HepG2 (cell line): ENCODE data around the gene LGR6. TPM values are rescaled to one million over a fixed set of nuclear protein-coding genes. Genes with fewer than 3 reads are reported as not detected.
A peak's percentile ranks its signal among the peaks of the same experiment; 100 is the strongest.

ENCODE experiments used
- AGO2 ChIP-seq: fragments of 200-400 bp; formaldehyde crosslinking; optimal IDR thresholded peaks from 2 replicates; pipeline ENCODE3; 2017; ENCODE audit warnings: mild to moderate bottlenecking, low read depth, low read length, moderate library complexity
- ARHGAP35 ChIP-seq: sonication (generic); formaldehyde crosslinking; IDR thresholded peaks from 2 replicates; pipeline ENCODE4 v1.9.0; 2022; ENCODE audit warnings: mild to moderate bottlenecking, inconsistent platforms, moderate library complexity, missing genetic modification reagents, borderline replicate concordance
- CENPT ChIP-seq: sonication (generic); formaldehyde crosslinking; IDR thresholded peaks from 2 replicates; pipeline ENCODE4 v1.8.0; 2022; ENCODE audit warnings: low read depth, mild to moderate bottlenecking, moderate library complexity, missing genetic modification reagents
- FOXJ3 ChIP-seq: sonication (generic); formaldehyde crosslinking; IDR thresholded peaks from 2 replicates; pipeline ENCODE4 v1.4.0; 2020; ENCODE audit warnings: missing genetic modification reagents, mild to moderate bottlenecking, borderline replicate concordance
- FOXO1 ChIP-seq: sonication (generic); formaldehyde crosslinking; IDR thresholded peaks from 2 replicates; pipeline ENCODE4 v1.4.0; 2020; ENCODE audit warnings: missing genetic modification reagents
- HBP1 ChIP-seq: IDR thresholded peaks from 2 replicates; pipeline ENCODE4 v1.6.1; 2016; ENCODE audit warnings: low read depth, control low read depth
- JARID2 ChIP-seq: sonication (generic); formaldehyde crosslinking; IDR thresholded peaks from 2 replicates; pipeline ENCODE4 v1.8.1; 2023; ENCODE audit warnings: missing genetic modification reagents, inconsistent platforms; ENCODE audit not compliant: insufficient replicate concordance
- NR2F6 ChIP-seq, 2 experiments: IDR thresholded peaks; 2 replicates each; pipeline ENCODE4 v1.6.1; 2016; ENCODE audit warnings: antibody characterized with exemption in 1 of 2, mild to moderate bottlenecking in 1 of 2
- PLRG1 ChIP-seq: fragments of 450-650 bp; conservative IDR thresholded peaks from 2 replicates; pipeline ENCODE4 v1.6.1; 2016
- RXRB ChIP-seq: IDR thresholded peaks from 2 replicates; pipeline ENCODE4 v1.6.1; 2016; ENCODE audit warnings: borderline replicate concordance, missing genetic modification reagents, missing compliant biosample characterization
- SMARCC2 ChIP-seq: fragments of 450-650 bp; IDR thresholded peaks from 2 replicates; pipeline ENCODE4 v1.6.1; 2017; ENCODE audit warnings: antibody characterized with exemption, mild to moderate bottlenecking
- XRCC5 ChIP-seq: fragments of 200-400 bp; formaldehyde crosslinking; optimal IDR thresholded peaks from 2 replicates; pipeline ENCODE3; 2017; ENCODE audit warnings: mild to moderate bottlenecking, low read length
- ZNF160 ChIP-seq: sonication (generic); formaldehyde crosslinking; IDR thresholded peaks from 2 replicates; pipeline ENCODE4 v1.8.0; 2022; ENCODE audit warnings: mild to moderate bottlenecking, inconsistent platforms, missing genetic modification reagents
- ZNF235 ChIP-seq: sonication (generic); formaldehyde crosslinking; IDR thresholded peaks from 2 replicates; pipeline ENCODE4 v1.8.1; 2023; ENCODE audit warnings: mild to moderate bottlenecking, missing genetic modification reagents, borderline replicate concordance
- ZNF282 ChIP-seq: fragments of 450-650 bp; IDR thresholded peaks from 2 replicates; pipeline ENCODE4 v1.6.1; 2018; ENCODE audit not compliant: partially characterized antibody
- ZNF501 ChIP-seq: sonication (generic); formaldehyde crosslinking; IDR thresholded peaks from 2 replicates; pipeline ENCODE4 v1.5.1; 2020; ENCODE audit warnings: mild to moderate bottlenecking, moderate library complexity, missing genetic modification reagents
- ZSCAN12 ChIP-seq: sonication (generic); formaldehyde crosslinking; IDR thresholded peaks from 2 replicates; pipeline ENCODE4 v1.9.0; 2021; ENCODE audit warnings: mild to moderate bottlenecking, missing genetic modification reagents
- polyA plus RNA-seq, 8 experiments: library from polyadenylated mRNA; depleted of rRNA in 3 of 8; stranded (reverse) in 7 of 8; unstranded in 1 of 8; fragments of >200 nt; fragmentation: Illumina TruSeq in 4 of 8; extraction: Trizol in 4 of 8; gene quantifications; 2 replicates each; pipeline versions ENCODE4 v1.2.1 to v1.2.3, GENCODE V29; 2011 to 2016; ENCODE audit warnings: low read depth in 4 of 8, missing spikeins in 1 of 8, mixed read lengths in 1 of 8; ENCODE audit not compliant: insufficient read depth in 1 of 8
- total RNA-seq, 5 experiments: library from RNA; depleted of rRNA; stranded (reverse); fragments of >200 nt; fragmentation: Illumina TruSeq; extraction: Trizol; gene quantifications; 2 replicates each; pipeline ENCODE4 v1.2.3, GENCODE V29; 2016; ENCODE audit warnings: low read depth in 1 of 5
- TF ChIP-seq, protein P1 (sequence below): sonication (generic); formaldehyde crosslinking; IDR thresholded peaks from 2 replicates; pipeline ENCODE4 v1.8.0; 2022; ENCODE audit warnings: mild to moderate bottlenecking, missing genetic modification reagents
- TF ChIP-seq, protein P2 (sequence below): sonication (generic); formaldehyde crosslinking; IDR thresholded peaks from 2 replicates; pipeline ENCODE4 v1.4.0; 2020; ENCODE audit warnings: mild to moderate bottlenecking, missing genetic modification reagents
- TF ChIP-seq, protein P3 (sequence below): sonication (generic); formaldehyde crosslinking; IDR thresholded peaks from 2 replicates; pipeline ENCODE4 v1.4.0; 2020; ENCODE audit warnings: low read depth, missing genetic modification reagents

LGR6 gene
- total and polyA plus RNA-seq, 2 of the 13 experiments (the other 11 are each of a cell fraction or from before 2014, with no cell fraction given): 0.07 TPM; not detected in 1

DNA sequence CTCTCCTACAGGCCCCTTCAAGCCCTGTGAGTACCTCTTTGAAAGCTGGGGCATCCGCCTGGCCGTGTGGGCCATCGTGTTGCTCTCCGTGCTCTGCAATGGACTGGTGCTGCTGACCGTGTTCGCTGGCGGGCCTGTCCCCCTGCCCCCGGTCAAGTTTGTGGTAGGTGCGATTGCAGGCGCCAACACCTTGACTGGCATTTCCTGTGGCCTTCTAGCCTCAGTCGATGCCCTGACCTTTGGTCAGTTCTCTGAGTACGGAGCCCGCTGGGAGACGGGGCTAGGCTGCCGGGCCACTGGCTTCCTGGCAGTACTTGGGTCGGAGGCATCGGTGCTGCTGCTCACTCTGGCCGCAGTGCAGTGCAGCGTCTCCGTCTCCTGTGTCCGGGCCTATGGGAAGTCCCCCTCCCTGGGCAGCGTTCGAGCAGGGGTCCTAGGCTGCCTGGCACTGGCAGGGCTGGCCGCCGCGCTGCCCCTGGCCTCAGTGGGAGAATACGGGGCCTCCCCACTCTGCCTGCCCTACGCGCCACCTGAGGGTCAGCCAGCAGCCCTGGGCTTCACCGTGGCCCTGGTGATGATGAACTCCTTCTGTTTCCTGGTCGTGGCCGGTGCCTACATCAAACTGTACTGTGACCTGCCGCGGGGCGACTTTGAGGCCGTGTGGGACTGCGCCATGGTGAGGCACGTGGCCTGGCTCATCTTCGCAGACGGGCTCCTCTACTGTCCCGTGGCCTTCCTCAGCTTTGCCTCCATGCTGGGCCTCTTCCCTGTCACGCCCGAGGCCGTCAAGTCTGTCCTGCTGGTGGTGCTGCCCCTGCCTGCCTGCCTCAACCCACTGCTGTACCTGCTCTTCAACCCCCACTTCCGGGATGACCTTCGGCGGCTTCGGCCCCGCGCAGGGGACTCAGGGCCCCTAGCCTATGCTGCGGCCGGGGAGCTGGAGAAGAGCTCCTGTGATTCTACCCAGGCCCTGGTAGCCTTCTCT lies 124.6 kb downstream of the LGR6 start (continued):
- TF ChIP-seq ZNF235 (CRISPR knock-in tag) (no peak), AGO2 (no peak), PLRG1 (no peak), ZSCAN12 (CRISPR knock-in tag) (no peak), NR2F6 (IDR thresholded peaks at IDR 0.05) (no peak), NR2F6 (CRISPR knock-in tag; IDR thresholded peaks at IDR 0.05) (peak; percentile 71), ZNF282 (no peak), SMARCC2 (no peak), JARID2 (CRISPR knock-in tag) (no peak), HBP1 (CRISPR knock-in tag) (no peak), FOXJ3 (CRISPR knock-in tag) (no peak), ARHGAP35 (no peak), FOXO1 (CRISPR knock-in tag) (no peak), XRCC5 (no peak), ZNF501 (CRISPR knock-in tag) (0 out of 2 replicates have a peak, but pooled peaks have one; percentile 45), RXRB (CRISPR knock-in tag) (peak; percentile 65; the same call in 1 of the 2 replicates), ZNF160 (CRISPR knock-in tag) (no peak), CENPT (no peak)
- TF ChIP-seq, protein P1, sequence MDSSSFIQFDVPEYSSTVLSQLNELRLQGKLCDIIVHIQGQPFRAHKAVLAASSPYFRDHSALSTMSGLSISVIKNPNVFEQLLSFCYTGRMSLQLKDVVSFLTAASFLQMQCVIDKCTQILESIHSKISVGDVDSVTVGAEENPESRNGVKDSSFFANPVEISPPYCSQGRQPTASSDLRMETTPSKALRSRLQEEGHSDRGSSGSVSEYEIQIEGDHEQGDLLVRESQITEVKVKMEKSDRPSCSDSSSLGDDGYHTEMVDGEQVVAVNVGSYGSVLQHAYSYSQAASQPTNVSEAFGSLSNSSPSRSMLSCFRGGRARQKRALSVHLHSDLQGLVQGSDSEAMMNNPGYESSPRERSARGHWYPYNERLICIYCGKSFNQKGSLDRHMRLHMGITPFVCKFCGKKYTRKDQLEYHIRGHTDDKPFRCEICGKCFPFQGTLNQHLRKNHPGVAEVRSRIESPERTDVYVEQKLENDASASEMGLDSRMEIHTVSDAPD (CRISPR knock-in tag): no peak
- TF ChIP-seq, protein P2, sequence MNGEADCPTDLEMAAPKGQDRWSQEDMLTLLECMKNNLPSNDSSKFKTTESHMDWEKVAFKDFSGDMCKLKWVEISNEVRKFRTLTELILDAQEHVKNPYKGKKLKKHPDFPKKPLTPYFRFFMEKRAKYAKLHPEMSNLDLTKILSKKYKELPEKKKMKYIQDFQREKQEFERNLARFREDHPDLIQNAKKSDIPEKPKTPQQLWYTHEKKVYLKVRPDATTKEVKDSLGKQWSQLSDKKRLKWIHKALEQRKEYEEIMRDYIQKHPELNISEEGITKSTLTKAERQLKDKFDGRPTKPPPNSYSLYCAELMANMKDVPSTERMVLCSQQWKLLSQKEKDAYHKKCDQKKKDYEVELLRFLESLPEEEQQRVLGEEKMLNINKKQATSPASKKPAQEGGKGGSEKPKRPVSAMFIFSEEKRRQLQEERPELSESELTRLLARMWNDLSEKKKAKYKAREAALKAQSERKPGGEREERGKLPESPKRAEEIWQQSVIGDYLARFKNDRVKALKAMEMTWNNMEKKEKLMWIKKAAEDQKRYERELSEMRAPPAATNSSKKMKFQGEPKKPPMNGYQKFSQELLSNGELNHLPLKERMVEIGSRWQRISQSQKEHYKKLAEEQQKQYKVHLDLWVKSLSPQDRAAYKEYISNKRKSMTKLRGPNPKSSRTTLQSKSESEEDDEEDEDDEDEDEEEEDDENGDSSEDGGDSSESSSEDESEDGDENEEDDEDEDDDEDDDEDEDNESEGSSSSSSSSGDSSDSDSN (CRISPR knock-in tag): peak; percentile 62
- TF ChIP-seq, protein P3, sequence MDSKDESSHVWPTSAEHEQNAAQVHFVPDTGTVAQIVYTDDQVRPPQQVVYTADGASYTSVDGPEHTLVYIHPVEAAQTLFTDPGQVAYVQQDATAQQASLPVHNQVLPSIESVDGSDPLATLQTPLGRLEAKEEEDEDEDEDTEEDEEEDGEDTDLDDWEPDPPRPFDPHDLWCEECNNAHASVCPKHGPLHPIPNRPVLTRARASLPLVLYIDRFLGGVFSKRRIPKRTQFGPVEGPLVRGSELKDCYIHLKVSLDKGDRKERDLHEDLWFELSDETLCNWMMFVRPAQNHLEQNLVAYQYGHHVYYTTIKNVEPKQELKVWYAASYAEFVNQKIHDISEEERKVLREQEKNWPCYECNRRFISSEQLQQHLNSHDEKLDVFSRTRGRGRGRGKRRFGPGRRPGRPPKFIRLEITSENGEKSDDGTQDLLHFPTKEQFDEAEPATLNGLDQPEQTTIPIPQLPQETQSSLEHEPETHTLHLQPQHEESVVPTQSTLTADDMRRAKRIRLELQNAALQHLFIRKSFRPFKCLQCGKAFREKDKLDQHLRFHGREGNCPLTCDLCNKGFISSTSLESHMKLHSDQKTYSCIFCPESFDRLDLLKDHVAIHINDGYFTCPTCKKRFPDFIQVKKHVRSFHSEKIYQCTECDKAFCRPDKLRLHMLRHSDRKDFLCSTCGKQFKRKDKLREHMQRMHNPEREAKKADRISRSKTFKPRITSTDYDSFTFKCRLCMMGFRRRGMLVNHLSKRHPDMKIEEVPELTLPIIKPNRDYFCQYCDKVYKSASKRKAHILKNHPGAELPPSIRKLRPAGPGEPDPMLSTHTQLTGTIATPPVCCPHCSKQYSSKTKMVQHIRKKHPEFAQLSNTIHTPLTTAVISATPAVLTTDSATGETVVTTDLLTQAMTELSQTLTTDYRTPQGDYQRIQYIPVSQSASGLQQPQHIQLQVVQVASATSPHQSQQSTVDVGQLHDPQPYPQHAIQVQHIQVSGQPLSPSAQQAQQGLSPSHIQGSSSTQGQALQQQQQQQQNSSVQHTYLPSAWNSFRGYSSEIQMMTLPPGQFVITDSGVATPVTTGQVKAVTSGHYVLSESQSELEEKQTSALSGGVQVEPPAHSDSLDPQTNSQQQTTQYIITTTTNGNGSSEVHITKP (CRISPR knock-in tag): 0 out of 2 replicates have a peak, but pooled peaks have one; percentile 27
